Endothelial cell of umbilical vein (primary cell): Measurements from ENCODE around the gene ELMO1. TPM values are rescaled to one million over a fixed set of nuclear protein-coding genes. Genes with fewer than 3 reads are reported as not detected.
"Not testable (repeated sequence)": the region's sequence is repeated elsewhere in the genome, so short reads cannot be mapped to it uniquely, and the experiment has no call there.

Experiments
- BruUV-seq: library from RNA; stranded (reverse); fragments of 400-500 nt; replicated peaks from 2 replicates; lab custom pipeline; 2021; lab: Mats Ljungman, UMichigan
- CTCF ChIA-PET: fragments of 300-600, 350-600 bp; sonication (Branson Sonifier 250); formaldehyde crosslinking; loops from one replicate; lab custom pipeline; 2021; ENCODE audit warnings: antibody characterized with exemption, inconsistent platforms; lab: Charles Lee
- POLR2A ChIA-PET: fragments of 300-600, 350-600 bp; sonication (Branson Sonifier 250); formaldehyde crosslinking; loops from one replicate; lab custom pipeline; 2021; ENCODE audit warnings: antibody characterized with exemption, inconsistent platforms; lab: Charles Lee
- DNase-seq: peaks from one replicate; pipeline ENCODE4 v3.0.0-alpha.2; 2011; ENCODE audit warnings: low read depth, low spot score
- FAIRE-seq: peaks from 2 replicates; lab custom pipeline; 2011; peaks lifted over from hg19 to GRCh38; lab: Jason Lieb, UNC
- H2AFZ ChIP-seq: 2 replicates; pipeline ENCODE4 v1.6.0; 2012; ENCODE audit warnings: low read depth, low read length, control low read depth, inconsistent platforms
- H3K27ac ChIP-seq: 2 replicates; pipeline ENCODE4 v1.5.1; 2011; ENCODE audit warnings: low read depth, mild to moderate bottlenecking, control low read depth, low read length, moderate library complexity; ENCODE audit not compliant: insufficient read depth
- H3K27me3 ChIP-seq, 2 experiments: 2 replicates each; pipeline versions ENCODE4 v1.6.0 to v1.6.1; 2011; ENCODE audit warnings: low read length in 2 of 2, mixed read lengths in 1 of 2; ENCODE audit not compliant: control insufficient read depth in 2 of 2, insufficient read depth in 2 of 2
- H3K36me3 ChIP-seq, 2 experiments: 2 replicates in 1 of 2; 3 replicates in 1 of 2; pipeline ENCODE4 v1.5.1; 2011; ENCODE audit warnings: low read length in 2 of 2, mild to moderate bottlenecking in 1 of 2, moderate library complexity in 1 of 2; ENCODE audit not compliant: control insufficient read depth in 2 of 2, insufficient read depth in 2 of 2; ENCODE audit errors: extremely low read depth in 1 of 2
- H3K4me1 ChIP-seq: 3 replicates; pipeline ENCODE4 v1.5.1; 2011; ENCODE audit warnings: mild to moderate bottlenecking, low read length; ENCODE audit not compliant: control insufficient read depth, insufficient read depth; ENCODE audit errors: extremely low read depth
- H3K4me2 ChIP-seq: 2 replicates; pipeline ENCODE4 v1.6.1; 2011; ENCODE audit warnings: low read length, control low read depth, mixed read lengths; ENCODE audit not compliant: insufficient read depth
- H3K4me3 ChIP-seq, 3 experiments: fragments of 200-600 bp in 1 of 3; sonication (generic), shearing (Covaris generic) in 1 of 3; replicated peaks in 1 of 3; 2 replicates each; pipeline ENCODE4 v1.5.1; 2011 to 2016; ENCODE audit warnings: control low read depth in 3 of 3, low read length in 3 of 3, mild to moderate bottlenecking in 2 of 3, inconsistent platforms in 1 of 3, low read depth in 1 of 3, moderate library complexity in 1 of 3; ENCODE audit not compliant: insufficient read depth in 1 of 3
- H3K79me2 ChIP-seq: 2 replicates; pipeline ENCODE4 v1.6.0; 2012; ENCODE audit warnings: low read length, inconsistent platforms; ENCODE audit not compliant: control insufficient read depth, insufficient read depth
- H3K9ac ChIP-seq: replicated peaks from 2 replicates; pipeline ENCODE3; 2011; ENCODE audit warnings: low read length, control low read depth; ENCODE audit not compliant: insufficient read depth; ENCODE audit errors: extremely low read depth
- H3K9me1 ChIP-seq: replicated peaks from 3 replicates; pipeline ENCODE4 v1.6.0; 2011; ENCODE audit warnings: mild to moderate bottlenecking, low read length; ENCODE audit not compliant: control insufficient read depth, insufficient read depth; ENCODE audit errors: extremely low read depth
- H3K9me3 ChIP-seq: replicated peaks from 2 replicates; pipeline ENCODE4 v1.5.1; 2012; ENCODE audit warnings: low read length, inconsistent platforms; ENCODE audit not compliant: control insufficient read depth, insufficient read depth
- H4K20me1 ChIP-seq: replicated peaks from 2 replicates; pipeline ENCODE3; 2011; ENCODE audit warnings: mild to moderate bottlenecking, low read length; ENCODE audit not compliant: control insufficient read depth, insufficient read depth; ENCODE audit errors: extremely low read depth
- EZH2 ChIP-seq: IDR thresholded peaks from 2 replicates; pipeline ENCODE4 v1.6.1; 2012; ENCODE audit warnings: borderline replicate concordance, low read depth, mild to moderate bottlenecking, moderate library complexity, low read length, inconsistent platforms; ENCODE audit not compliant: severe bottlenecking
- FOS ChIP-seq: IDR thresholded peaks from 2 replicates; pipeline ENCODE4 v1.6.1; 2011; ENCODE audit warnings: mild to moderate bottlenecking, low read length, moderate library complexity, borderline replicate concordance; ENCODE audit not compliant: insufficient read depth
- GATA2 ChIP-seq: IDR thresholded peaks from 2 replicates; pipeline ENCODE4 v1.7.0; 2011; ENCODE audit warnings: low read depth, mild to moderate bottlenecking, moderate library complexity, mixed read lengths, low read length; ENCODE audit not compliant: insufficient read length, insufficient read depth
- JUN ChIP-seq: IDR thresholded peaks from 2 replicates; pipeline ENCODE4 v1.6.1; 2011; ENCODE audit warnings: borderline replicate concordance, low read depth; ENCODE audit not compliant: insufficient read length, insufficient read depth
- MYC ChIP-seq: IDR thresholded peaks from one replicate; pipeline ENCODE4 v1.6.1; 2011; ENCODE audit warnings: mild to moderate bottlenecking, low read depth, low read length
- POLR2AphosphoS5 ChIP-seq: IDR thresholded peaks from 2 replicates; pipeline ENCODE4 v1.6.1; 2012; ENCODE audit warnings: low read depth, mild to moderate bottlenecking, control low read depth, low read length, moderate library complexity; ENCODE audit not compliant: insufficient read depth
- dilution Hi-C: fragments of 300-500 bp; cut with MboI; formaldehyde crosslinking; loops from one replicate; pipeline ENCODE4 v1.15.0; 2019; ENCODE audit warnings: low sequenced_read_pairs; ENCODE audit not compliant: extremely low pct_ligation_motif_present
- intact Hi-C: fragments of 100-400 bp; cut with micrococcal nuclease; formaldehyde crosslinking; loops from one replicate; pipeline ENCODE4 v1.10.0; 2022
- polyA plus RNA-seq, 4 experiments: library from polyadenylated mRNA; depleted of rRNA in 3 of 4; stranded (reverse) in 3 of 4; unstranded in 1 of 4; fragments of >200 nt; gene quantifications; 2 replicates each; pipeline versions ENCODE4 v1.2.1 to v1.2.3, GENCODE V29; 2011 to 2012; ENCODE audit warnings: missing spikeins in 1 of 4
- total RNA-seq: library from RNA; stranded (reverse); gene quantifications from 2 replicates; pipeline ENCODE4 v1.2.3, GENCODE V29; 2021
- TF ChIP-seq, protein P1 (sequence below), 2 donors: IDR thresholded peaks; 1 replicate in 1 of 2; 2 replicates in 1 of 2; pipeline ENCODE4 v1.5.1; 2011; ENCODE audit warnings: low read length in 2 of 2, mild to moderate bottlenecking in 2 of 2, moderate library complexity in 2 of 2, control low read depth in 1 of 2, inconsistent platforms in 1 of 2, low read depth in 1 of 2; ENCODE audit not compliant: insufficient read depth in 1 of 2; ENCODE audit errors: extremely low read depth in 1 of 2
- TF ChIP-seq, protein P2 (sequence below): IDR thresholded peaks from 2 replicates; pipeline ENCODE4 v1.6.1; 2011; ENCODE audit not compliant: insufficient read depth, insufficient read length

ELMO1 gene
- total and polyA plus RNA-seq, 2 donors (not counting 3 experiments of a cell fraction or from before 2014, with no cell fraction given): 17.0 to 30.6 TPM

DNA sequence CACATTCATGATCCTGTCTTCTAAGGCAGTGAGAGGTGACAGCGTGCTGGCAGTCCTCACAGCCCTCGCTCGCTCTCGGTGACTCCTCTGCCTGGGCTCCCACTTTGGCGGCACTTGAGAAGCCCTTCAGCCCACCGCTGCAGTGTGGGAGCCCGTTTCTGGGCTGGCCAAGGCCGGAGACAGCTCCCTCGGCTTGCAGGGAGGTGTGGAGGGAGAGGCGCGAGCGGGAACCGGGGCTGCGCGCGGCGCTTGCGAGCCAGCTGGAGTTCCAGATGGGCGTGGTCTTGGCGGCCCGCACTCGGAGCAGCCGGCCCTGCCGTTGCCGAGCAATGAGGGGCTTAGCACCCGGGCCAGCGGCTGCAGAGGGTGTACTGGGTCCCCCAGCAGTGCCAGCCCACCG lies 475.1 kb downstream of the ELMO1 start:
- H3K9me3 ChIP-seq, H3K36me3 ChIP-seq, H3K9ac ChIP-seq, H3K9me1 ChIP-seq, BruUV-seq, H3K79me2 ChIP-seq, H3K27ac ChIP-seq, H3K4me1 ChIP-seq, H3K4me2 ChIP-seq, dilution Hi-C loops, H3K4me3 ChIP-seq, DNase-seq, CTCF ChIA-PET, intact Hi-C loops, H2AFZ ChIP-seq, H3K27me3 ChIP-seq, POLR2A ChIA-PET, H4K20me1 ChIP-seq, FAIRE-seq: not testable (repeated sequence)

DNA sequence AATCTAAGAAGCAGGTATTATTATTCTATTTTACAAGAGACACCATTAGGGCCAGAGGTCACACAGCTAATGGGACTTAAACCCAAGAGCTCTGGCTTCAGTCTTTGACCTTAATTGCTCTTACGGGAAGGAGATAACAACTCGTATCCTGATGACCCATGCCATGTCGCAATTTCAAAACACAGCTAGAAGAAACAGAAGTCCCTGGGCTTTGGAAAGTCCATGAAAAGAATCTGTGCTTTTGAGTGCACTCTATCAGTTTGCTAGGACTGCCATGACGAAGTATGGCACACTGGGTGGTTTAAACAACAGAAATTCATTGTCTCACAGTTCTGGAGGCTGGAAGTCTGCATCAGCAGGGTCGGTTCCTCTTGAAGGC lies 476.5 kb downstream of the ELMO1 start:
- POLR2A ChIA-PET: no interaction called here
- Histone ChIP-seq H3K36me3 (no peaks in the 10 kb centered on the region), H4K20me1 (no peaks in the 10 kb centered on the region), H3K9me1 (no peaks in the 10 kb centered on the region), H3K79me2 (no peaks in the 10 kb centered on the region), H3K27me3 (no peaks in the 10 kb centered on the region), H3K4me1 (peaks cover 5% of the 10 kb centered on the region), H2AFZ (no peak overlapping the region), H3K4me3 (no peak overlapping the region), H3K9me3 (no peaks in the 10 kb centered on the region), H3K4me2 (no peak overlapping the region), H3K27ac (no peak overlapping the region), H3K9ac (no peak overlapping the region)
- BruUV-seq: no TSS peak
- intact Hi-C loops (no loop called here), dilution Hi-C loops (no loop called here)
- FAIRE-seq (peak; percentile 42), DNase-seq (no peak)
- CTCF ChIA-PET: interaction anchor here (6.3 to 6.9 kb wide), 3 partner anchors 11 to 228 kb away, joined by 142 to 366 read pairs (median 191); no protein-coding TSS in a partner anchor
- TF ChIP-seq, protein P1, sequence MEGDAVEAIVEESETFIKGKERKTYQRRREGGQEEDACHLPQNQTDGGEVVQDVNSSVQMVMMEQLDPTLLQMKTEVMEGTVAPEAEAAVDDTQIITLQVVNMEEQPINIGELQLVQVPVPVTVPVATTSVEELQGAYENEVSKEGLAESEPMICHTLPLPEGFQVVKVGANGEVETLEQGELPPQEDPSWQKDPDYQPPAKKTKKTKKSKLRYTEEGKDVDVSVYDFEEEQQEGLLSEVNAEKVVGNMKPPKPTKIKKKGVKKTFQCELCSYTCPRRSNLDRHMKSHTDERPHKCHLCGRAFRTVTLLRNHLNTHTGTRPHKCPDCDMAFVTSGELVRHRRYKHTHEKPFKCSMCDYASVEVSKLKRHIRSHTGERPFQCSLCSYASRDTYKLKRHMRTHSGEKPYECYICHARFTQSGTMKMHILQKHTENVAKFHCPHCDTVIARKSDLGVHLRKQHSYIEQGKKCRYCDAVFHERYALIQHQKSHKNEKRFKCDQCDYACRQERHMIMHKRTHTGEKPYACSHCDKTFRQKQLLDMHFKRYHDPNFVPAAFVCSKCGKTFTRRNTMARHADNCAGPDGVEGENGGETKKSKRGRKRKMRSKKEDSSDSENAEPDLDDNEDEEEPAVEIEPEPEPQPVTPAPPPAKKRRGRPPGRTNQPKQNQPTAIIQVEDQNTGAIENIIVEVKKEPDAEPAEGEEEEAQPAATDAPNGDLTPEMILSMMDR (IDR thresholded peaks at IDR 0.05; ENCODE audit: extremely low read depth in 1 of 2, insufficient read depth in 1 of 2, low read depth in 1 of 2, low read length in 2 of 2): no peak
- TF ChIP-seq MYC: no peak
- TF ChIP-seq FOS: no peak
- no peak for TF ChIP-seq GATA2
- TF ChIP-seq JUN: no peak
- TF ChIP-seq POLR2AphosphoS5: no peak
- TF ChIP-seq, protein P2, sequence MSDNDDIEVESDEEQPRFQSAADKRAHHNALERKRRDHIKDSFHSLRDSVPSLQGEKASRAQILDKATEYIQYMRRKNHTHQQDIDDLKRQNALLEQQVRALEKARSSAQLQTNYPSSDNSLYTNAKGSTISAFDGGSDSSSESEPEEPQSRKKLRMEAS: no peak
- TF ChIP-seq EZH2: no peak
